GM19193 (cell line): ENCODE data around the gene RING1.
A peak's percentile ranks its signal among the peaks of the same experiment; 100 is the strongest.

Experiments
- POLR2A ChIP-seq: IDR thresholded peaks from 4 replicates; pipeline ENCODE4 v1.6.1; 2011; ENCODE audit not compliant: insufficient read depth, insufficient read length; ENCODE audit errors: extremely low read depth

RING1 gene

GRCh38 chr6:33217681-33218080, 9.4 kb downstream of the RING1 start:
- TF ChIP-seq POLR2A = no peak

DNA sequence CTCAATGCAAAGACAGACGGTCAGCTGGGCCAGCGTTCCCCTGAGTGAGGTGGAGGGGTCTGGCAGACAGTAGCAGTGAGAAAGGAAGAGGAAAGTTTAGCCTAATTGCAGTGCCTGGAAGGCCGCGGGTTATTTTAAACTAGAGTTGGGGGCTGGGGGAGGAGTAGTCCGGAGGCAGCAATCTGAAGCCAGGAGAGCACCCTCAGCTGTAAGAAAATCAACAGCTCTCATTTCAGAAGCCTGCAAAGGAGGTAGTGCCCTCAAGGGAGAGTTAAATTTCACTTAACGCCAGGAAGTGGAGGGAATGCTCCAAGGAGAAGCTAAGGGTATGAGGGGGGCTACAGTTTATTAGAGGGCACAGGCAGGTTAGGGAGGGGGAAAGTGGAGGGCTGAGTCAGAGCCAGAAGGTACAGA, 26.9 kb downstream of the RING1 start:
- no peak for TF ChIP-seq POLR2A

DNA sequence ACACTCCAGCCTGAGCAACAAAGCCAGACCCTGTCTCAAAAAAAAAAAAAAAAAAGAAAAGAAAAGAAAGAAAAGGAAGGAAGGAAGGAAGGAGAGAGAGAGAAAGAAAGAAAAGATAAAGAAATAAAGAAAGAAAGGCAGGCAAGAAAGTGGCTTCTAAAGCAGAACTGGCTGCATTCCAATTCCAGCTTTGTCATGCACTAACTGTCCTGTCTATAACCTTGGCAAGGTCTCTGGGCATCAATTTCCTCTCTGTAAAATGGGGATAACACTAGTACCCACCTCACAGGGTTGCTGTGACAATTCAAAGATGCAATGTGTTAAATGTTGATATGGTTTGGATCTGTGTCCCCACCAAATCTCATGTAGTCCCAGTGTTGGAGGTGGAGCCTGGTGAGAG, 28.0 kb downstream of the RING1 start:
- no peak for TF ChIP-seq POLR2A

GRCh38 chr6:33236852-33237251, 28.6 kb downstream of the RING1 start:
- no peak for TF ChIP-seq POLR2A

- no peak for TF ChIP-seq POLR2A
Observed at GRCh38 chr6:33237741-33238140, 29.4 kb downstream of the RING1 start.

DNA sequence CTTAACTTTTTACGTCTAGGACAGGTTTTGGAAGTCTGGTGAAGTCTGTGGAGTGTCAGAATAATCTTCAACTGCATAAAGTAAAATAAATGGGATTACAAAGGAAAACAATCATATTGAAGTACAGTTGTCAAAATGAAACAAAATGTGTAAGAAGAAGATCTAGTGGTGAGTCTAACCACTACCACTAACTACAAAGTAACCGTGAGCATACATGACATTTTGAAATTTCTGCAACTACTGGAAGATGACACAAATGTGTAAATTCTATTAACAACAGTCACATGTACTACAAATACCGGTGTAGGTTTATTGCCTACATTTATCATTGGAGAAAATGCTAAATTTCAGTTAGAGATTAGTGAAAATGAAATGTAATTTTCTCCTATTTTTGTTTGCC, 33.7 kb downstream of the RING1 start:
- no peak for TF ChIP-seq POLR2A

DNA sequence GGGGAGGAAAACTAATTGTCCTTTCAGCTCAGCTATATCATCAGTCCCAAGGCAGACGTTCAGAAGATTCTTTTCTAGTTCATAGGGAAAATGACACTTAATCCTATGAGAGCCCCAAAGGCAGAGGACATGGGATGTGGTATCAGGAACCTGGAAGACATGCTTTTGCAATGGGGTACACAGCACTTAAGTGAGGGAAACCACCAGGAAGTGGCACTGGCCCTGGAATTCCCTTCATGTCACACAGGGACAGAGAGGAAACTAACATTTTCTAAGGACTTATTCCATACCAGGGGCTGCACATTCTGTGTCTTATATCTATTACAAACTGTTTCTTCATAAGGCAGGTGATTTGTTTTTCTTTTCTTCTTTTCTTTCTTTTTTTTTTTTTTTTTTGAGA, 35.2 kb downstream of the RING1 start:
- no peak for TF ChIP-seq POLR2A

GRCh38 chr6:33247977-33248642, 39.8 kb downstream of the RING1 start:
- no peak for TF ChIP-seq POLR2A

DNA sequence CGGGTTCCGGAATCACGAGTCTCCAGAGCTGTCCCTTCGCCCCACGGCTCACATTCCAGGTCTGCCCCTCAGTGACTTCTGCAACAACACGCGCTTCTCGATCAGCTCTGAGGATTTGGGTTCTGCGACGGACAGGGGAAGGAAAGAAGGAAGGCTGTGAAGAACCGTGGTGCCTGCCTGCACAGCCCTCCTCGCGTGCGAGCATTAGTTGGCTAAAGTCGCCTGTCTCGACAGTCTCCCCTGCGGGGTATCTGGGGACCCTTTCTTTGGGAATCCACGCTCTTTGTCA, 40.3 kb downstream of the RING1 start:
- no peak for TF ChIP-seq POLR2A

- TF ChIP-seq POLR2A = peak; percentile 91
Observed at GRCh38 chr6:33248932-33249731, 40.8 kb downstream of the RING1 start.

DNA sequence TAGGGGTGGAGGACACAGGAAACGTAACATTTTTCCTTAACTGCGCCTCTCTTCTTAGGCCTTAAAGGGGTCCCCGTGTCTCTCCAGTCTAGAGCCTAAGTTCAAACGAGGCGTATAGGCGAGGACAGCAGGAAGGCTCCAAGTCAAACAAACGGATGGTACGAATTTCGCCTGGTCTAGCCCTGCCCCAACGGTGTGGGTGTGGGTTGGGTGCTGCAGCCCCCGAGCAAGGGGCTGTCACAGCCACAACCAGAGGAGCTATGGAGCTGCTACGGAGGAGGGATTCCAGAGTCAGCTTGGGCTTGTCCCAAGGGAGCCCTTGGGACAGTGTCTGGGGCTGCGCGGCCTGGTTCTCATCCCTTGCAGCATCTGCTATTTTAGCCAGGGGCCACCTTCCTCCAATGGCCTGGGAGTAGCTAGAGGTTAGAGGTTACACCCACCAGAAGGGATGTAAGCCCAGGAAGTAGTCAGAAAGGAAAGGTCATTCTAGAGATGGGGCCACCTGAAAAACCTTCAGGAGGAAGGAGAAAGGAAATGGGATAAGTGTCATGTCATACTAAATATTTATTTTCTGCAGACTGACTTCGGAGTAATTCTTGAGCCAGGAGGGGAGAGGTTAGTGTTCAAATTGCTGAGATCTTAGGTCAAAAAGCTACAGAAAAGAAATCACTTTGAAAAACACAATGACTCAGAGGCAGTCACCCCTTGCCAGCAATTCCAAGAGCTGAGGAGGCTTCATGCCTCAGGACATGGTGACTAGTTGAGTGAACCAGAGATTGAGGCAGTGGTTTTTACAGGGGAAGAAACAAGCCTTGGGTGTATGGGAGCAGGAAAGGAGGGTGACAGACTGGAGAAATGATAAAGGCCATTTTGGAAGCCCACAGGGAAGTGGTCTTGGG, 41.7 kb downstream of the RING1 start:
- no peak for TF ChIP-seq POLR2A

- TF ChIP-seq POLR2A = no peak
Observed at GRCh38 chr6:33250731-33251130, 42.4 kb downstream of the RING1 start.

GRCh38 chr6:33251395-33252012, 43.2 kb downstream of the RING1 start:
- no peak for TF ChIP-seq POLR2A

DNA sequence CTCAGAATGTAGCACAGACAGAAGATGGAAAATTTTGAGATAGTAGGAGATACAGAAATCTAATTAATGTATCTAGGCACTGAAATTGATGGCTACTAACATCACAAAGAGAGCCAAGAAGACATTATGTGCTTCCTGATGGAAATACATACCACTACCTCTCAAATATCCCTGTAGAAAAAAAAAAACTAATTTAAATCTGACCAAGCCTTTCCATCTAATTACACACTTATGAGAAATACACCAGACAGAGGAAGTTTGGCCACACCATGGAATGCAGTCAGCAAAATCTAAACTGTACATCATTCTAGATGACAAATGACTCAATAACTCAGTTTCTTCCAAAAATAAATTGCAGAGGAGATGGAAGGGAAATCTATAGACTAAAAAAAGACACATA, 44.5 kb downstream of the RING1 start:
- no peak for TF ChIP-seq POLR2A

GRCh38 chr6:33254591-33254990, 46.3 kb downstream of the RING1 start:
- no peak for TF ChIP-seq POLR2A
